Stimulated activated CD4-positive, alpha-beta T cell treated with anti-CD3 and anti-CD28 coated beads, Interleukin-2, amount 100 ng/mL, for 24 hours (primary cell): ENCODE data around the gene ZBTB9.

Experiments
- DNase-seq, 2 donors: peaks; one replicate each; pipeline ENCODE4 v3.0.0-alpha.2; 2020

ZBTB9 gene

GRCh38 chr6:33433544-33434191 lies 20.7 kb upstream of the ZBTB9 start:
- DNase-seq: no peak

- no peak for DNase-seq
Measured at GRCh38 chr6:33434961-33435360, 19.4 kb upstream of the ZBTB9 start.

- no peak for DNase-seq
Measured at GRCh38 chr6:33437666-33438065, 16.7 kb upstream of the ZBTB9 start.

GRCh38 chr6:33438978-33439594 lies 15.3 kb upstream of the ZBTB9 start:
- DNase-seq: no peak

- DNase-seq: no peak
Measured at GRCh38 chr6:33439956-33440648, 14.3 kb upstream of the ZBTB9 start.

- no peak for DNase-seq
Measured at GRCh38 chr6:33440649-33441309, 13.6 kb upstream of the ZBTB9 start.

- DNase-seq: no peak
Measured at GRCh38 chr6:33441457-33441856, 12.9 kb upstream of the ZBTB9 start.

GRCh38 chr6:33442283-33442682 lies 12.1 kb upstream of the ZBTB9 start:
- no peak for DNase-seq

- no peak for DNase-seq
Measured at GRCh38 chr6:33443025-33443424, 11.4 kb upstream of the ZBTB9 start.

GRCh38 chr6:33443619-33444504 lies 10.5 kb upstream of the ZBTB9 start:
- no peak for DNase-seq

GRCh38 chr6:33445119-33445603 lies 9.2 kb upstream of the ZBTB9 start:
- no peak for DNase-seq

- no peak for DNase-seq
Measured at GRCh38 chr6:33446356-33446755, 8.0 kb upstream of the ZBTB9 start.

GRCh38 chr6:33450434-33450833 lies 3.9 kb upstream of the ZBTB9 start:
- no peak for DNase-seq

GRCh38 chr6:33451606-33452005 lies 2.8 kb upstream of the ZBTB9 start:
- DNase-seq: no peak

GRCh38 chr6:33452496-33452895 lies 1.9 kb upstream of the ZBTB9 start:
- DNase-seq: no peak

GRCh38 chr6:33453393-33454008 lies 875 bp upstream of the ZBTB9 start:
- DNase-seq: no peak

GRCh38 chr6:33455051-33455450 lies 675 bp downstream of the ZBTB9 start:
- no peak for DNase-seq

- no peak for DNase-seq
Measured at GRCh38 chr6:33456156-33456555, 1.8 kb downstream of the ZBTB9 start.

- no peak for DNase-seq
Measured at GRCh38 chr6:33458676-33459075, 4.3 kb downstream of the ZBTB9 start.

GRCh38 chr6:33459226-33459625 lies 4.8 kb downstream of the ZBTB9 start:
- DNase-seq: no peak

GRCh38 chr6:33466075-33466735 lies 11.8 kb downstream of the ZBTB9 start:
- DNase-seq: no peak

- no peak for DNase-seq
Measured at GRCh38 chr6:33467091-33467490, 12.7 kb downstream of the ZBTB9 start.
